Activated CD8-positive, alpha-beta memory T cell treated with anti-CD3 and anti-CD28 coated beads for 4 hours (primary cell): ENCODE data around the gene MX2.

Experiments
- DNase-seq, 2 donors: peaks; one replicate each; pipeline ENCODE4 v3.0.0-alpha.2; 2020; ENCODE audit warnings: low read depth in 2 of 2

Gene MX2

GRCh38 chr21:41365377-41366107, 3.7 kb downstream of the MX2 start:
- DNase-seq, result no peak

GRCh38 chr21:41366522-41367151, 4.8 kb downstream of the MX2 start:
- no peak for DNase-seq

- no peak for DNase-seq
These were observed 5.6 kb downstream of the MX2 start for GRCh38 chr21:41367301-41367944.

- no peak for DNase-seq
These were observed 6.3 kb downstream of the MX2 start for GRCh38 chr21:41367945-41368734.

- DNase-seq, result no peak
These were observed 6.9 kb downstream of the MX2 start for GRCh38 chr21:41368735-41369104.

- DNase-seq, result no peak
These were observed 7.5 kb downstream of the MX2 start for GRCh38 chr21:41369105-41369919.

- no peak for DNase-seq
These were observed 8.4 kb downstream of the MX2 start for GRCh38 chr21:41369920-41370839.

- DNase-seq, result no peak
These were observed 9.2 kb downstream of the MX2 start for GRCh38 chr21:41370840-41371684.

GRCh38 chr21:41371685-41372030, 9.8 kb downstream of the MX2 start:
- DNase-seq, result no peak

- DNase-seq, result no peak
These were observed 11.4 kb downstream of the MX2 start for GRCh38 chr21:41373253-41373652.

GRCh38 chr21:41373763-41374162, 11.9 kb downstream of the MX2 start:
- DNase-seq, result no peak

- no peak for DNase-seq
These were observed 12.4 kb downstream of the MX2 start for GRCh38 chr21:41374177-41374712.

GRCh38 chr21:41374867-41375533, 13.2 kb downstream of the MX2 start:
- no peak for DNase-seq

- DNase-seq, result no peak
These were observed 14.0 kb downstream of the MX2 start for GRCh38 chr21:41375875-41376274.

GRCh38 chr21:41377715-41378114, 15.9 kb downstream of the MX2 start:
- no peak for DNase-seq

GRCh38 chr21:41378849-41379248, 17.0 kb downstream of the MX2 start:
- no peak for DNase-seq

- no peak for DNase-seq
These were observed 18.1 kb downstream of the MX2 start for GRCh38 chr21:41379901-41380300.

- DNase-seq, result no peak
These were observed 19.9 kb downstream of the MX2 start for GRCh38 chr21:41381731-41382130.
